Body of pancreas (tissue), 4 donors: ENCODE data around the gene BICRAL.

Experiments used
- CTCF ChIP-seq, 7 experiments: fragments of 450-650 bp in 4 of 7; fragments of 200-600 bp in 3 of 7; sonication (generic) in 3 of 7; IDR thresholded peaks; one replicate each; pipeline ENCODE4 v1.5.1; 2016 to 2019; ENCODE audit warnings: antibody characterized with exemption in 7 of 7
- POLR2A ChIP-seq, 3 donors: fragments of 450-650 bp; IDR thresholded peaks; one replicate each; pipeline ENCODE4 v1.6.1; 2016; ENCODE audit warnings: antibody characterized with exemption in 3 of 3, mild to moderate bottlenecking in 2 of 3

DNA sequence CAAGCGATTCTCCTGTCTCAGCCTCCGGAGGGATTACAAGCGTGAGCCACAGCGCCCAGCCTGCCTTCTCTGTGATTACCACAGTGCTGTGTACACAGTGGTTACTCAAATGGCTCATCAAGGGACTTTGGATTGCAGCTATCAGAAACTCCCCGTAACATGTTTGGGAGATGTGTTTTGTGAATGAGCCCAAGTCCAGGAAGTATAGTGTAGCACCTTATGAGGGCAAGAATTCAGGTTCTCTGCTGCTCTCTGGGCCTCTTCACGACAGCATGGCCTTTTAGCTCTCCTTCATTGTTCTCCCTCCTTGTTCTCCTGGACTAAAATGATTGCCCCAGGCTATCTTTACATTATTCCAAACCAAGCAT, 63.5 kb downstream of the BICRAL start:
- TF ChIP-seq CTCF (IDR thresholded peaks at IDR 0.05) = no peak
- no peak for TF ChIP-seq POLR2A (IDR thresholded peaks at IDR 0.05)
